Stimulated activated CD4-positive, alpha-beta T cell treated with anti-CD3 and anti-CD28 coated beads, TNF-alpha, amount 100 ng/mL, for 4 hours (primary cell): ENCODE data around the gene NME1.

Experiments
- DNase-seq, 3 experiments: peaks; one replicate each; pipeline ENCODE4 v3.0.0-alpha.2; 2020; ENCODE audit warnings: low read depth in 3 of 3

NME1 gene

DNA sequence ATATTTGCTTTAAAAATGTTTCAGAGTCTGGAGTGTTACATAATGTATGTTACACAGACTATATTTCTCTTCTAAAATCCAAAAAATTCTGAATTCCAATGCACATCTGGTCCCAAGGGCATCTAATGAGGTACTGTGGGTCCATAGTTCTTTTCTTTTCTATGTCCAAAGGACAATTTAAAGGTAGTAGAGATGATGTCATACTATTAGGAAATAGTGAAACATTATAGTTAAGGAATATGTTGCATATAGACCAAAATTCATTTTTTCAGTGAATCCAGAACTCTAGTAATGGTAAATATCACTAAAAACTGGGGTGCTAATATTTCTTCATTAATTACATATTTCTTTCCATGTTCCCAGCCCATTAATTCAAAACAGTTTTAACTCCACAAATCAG, 35.8 kb downstream of the NME1 start:
- no peak for DNase-seq

DNA sequence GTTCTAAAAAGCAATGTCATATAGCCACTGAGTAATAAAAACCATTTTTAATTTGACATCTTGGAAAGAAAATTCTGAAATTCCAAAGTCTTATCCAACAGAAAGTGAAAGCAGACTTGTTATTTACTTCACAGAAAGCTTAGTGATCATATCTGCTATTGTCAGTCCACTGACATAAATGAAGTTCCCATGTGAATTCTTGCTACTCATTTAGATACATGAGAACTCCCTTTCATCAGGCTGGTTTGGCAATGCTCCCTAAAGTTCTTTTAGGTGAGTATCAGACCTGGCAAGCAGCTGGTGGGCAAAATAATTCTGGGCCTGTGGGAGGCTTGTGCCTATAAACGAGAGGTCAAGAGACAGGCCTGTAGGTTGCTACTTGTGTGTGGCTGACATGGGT, 36.3 kb downstream of the NME1 start:
- no peak for DNase-seq

GRCh38 chr17:51191895-51192294, 38.5 kb downstream of the NME1 start:
- DNase-seq, result no peak

- DNase-seq, result no peak
Measured at GRCh38 chr17:51197754-51198153, 44.4 kb downstream of the NME1 start.

GRCh38 chr17:51200295-51200694, 46.9 kb downstream of the NME1 start:
- no peak for DNase-seq

- no peak for DNase-seq
Measured at GRCh38 chr17:51200846-51201245, 47.5 kb downstream of the NME1 start.

DNA sequence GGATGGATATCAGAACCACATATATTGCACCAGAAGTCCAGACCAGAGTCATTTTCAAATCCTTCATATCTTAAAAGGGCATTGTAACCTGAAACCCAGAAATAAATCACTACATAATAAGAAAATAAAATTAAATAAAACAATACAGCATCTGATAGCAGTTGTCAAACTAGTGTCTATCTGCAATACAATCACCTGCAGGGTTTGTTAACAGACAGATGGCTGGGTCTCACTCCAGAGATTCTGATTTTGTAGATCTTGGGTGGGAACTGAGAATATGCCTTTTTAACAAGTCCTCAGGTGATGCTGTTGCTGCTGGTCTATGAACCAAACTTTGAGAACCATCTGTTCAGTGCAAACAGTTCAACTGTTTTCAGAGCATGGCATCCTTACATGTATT, 50.5 kb downstream of the NME1 start:
- DNase-seq, result no peak
